HEK293 (cell line): ENCODE data around the gene CCDC77.

Experiments used
- PRDM4 ChIP-seq: fragments of 450-650 bp; formaldehyde crosslinking; IDR thresholded peaks from 2 replicates; pipeline ENCODE4 v1.5.1; 2017; ENCODE audit warnings: missing biosample characterization, missing genetic modification characterization
- REPIN1 ChIP-seq: fragments of 450-650 bp; formaldehyde crosslinking; IDR thresholded peaks from 2 replicates; pipeline ENCODE4 v1.5.1; 2017; ENCODE audit warnings: missing biosample characterization, missing genetic modification characterization, low read depth
- SETDB1 ChIP-seq: IDR thresholded peaks from one replicate; pipeline ENCODE4 v1.6.1; 2017; ENCODE audit warnings: mild to moderate bottlenecking, low read length, moderate library complexity, mixed read lengths; ENCODE audit not compliant: insufficient read length
- YY1 ChIP-seq: fragments of 450-650 bp; formaldehyde crosslinking; IDR thresholded peaks from 2 replicates; pipeline ENCODE4 v1.5.1; 2018; ENCODE audit warnings: missing biosample characterization, missing genetic modification characterization
- ZBTB11 ChIP-seq: fragments of 450-650 bp; formaldehyde crosslinking; conservative IDR thresholded peaks from 2 replicates; pipeline ENCODE4 v1.5.1; 2016; ENCODE audit warnings: low read depth, missing biosample characterization, missing genetic modification characterization
- ZBTB21 ChIP-seq: fragments of 450-650 bp; formaldehyde crosslinking; IDR thresholded peaks from 2 replicates; pipeline ENCODE4 v1.5.1; 2017; ENCODE audit warnings: missing biosample characterization, missing genetic modification characterization
- ZEB2 ChIP-seq: fragments of 450-650 bp; formaldehyde crosslinking; IDR thresholded peaks from 2 replicates; pipeline ENCODE4 v1.5.1; 2016; ENCODE audit warnings: missing biosample characterization, missing genetic modification characterization
- ZNF184 ChIP-seq: fragments of 450-650 bp; IDR thresholded peaks from 2 replicates; pipeline ENCODE4 v1.5.1; 2018; ENCODE audit warnings: missing biosample characterization, mild to moderate bottlenecking, missing genetic modification characterization
- ZNF2 ChIP-seq: fragments of 450-650 bp; formaldehyde crosslinking; IDR thresholded peaks from 2 replicates; pipeline ENCODE4 v1.5.1; 2016; ENCODE audit warnings: missing biosample characterization, missing genetic modification characterization
- ZNF341 ChIP-seq: fragments of 450-650 bp; formaldehyde crosslinking; IDR thresholded peaks from 2 replicates; pipeline ENCODE4; 2016; ENCODE audit warnings: low read depth, missing biosample characterization, missing genetic modification characterization
- ZNF354C ChIP-seq: fragments of 450-650 bp; formaldehyde crosslinking; IDR thresholded peaks from 2 replicates; pipeline ENCODE4 v1.5.1; 2016; ENCODE audit warnings: missing biosample characterization, missing genetic modification characterization, low read depth, borderline replicate concordance
- ZNF404 ChIP-seq: fragments of 450-650 bp; formaldehyde crosslinking; IDR thresholded peaks from 2 replicates; pipeline ENCODE4 v1.5.1; 2017; ENCODE audit warnings: missing biosample characterization, missing genetic modification characterization
- ZNF433 ChIP-seq: fragments of 450-650 bp; formaldehyde crosslinking; IDR thresholded peaks from 2 replicates; pipeline ENCODE4 v1.5.1; 2016; ENCODE audit warnings: missing biosample characterization, missing genetic modification characterization, low read depth
- ZNF518A ChIP-seq: fragments of 450-650 bp; formaldehyde crosslinking; conservative IDR thresholded peaks from 2 replicates; pipeline ENCODE4 v1.5.1; 2016; ENCODE audit warnings: low read depth, missing biosample characterization, missing genetic modification characterization
- ZNF561 ChIP-seq: fragments of 450-650 bp; IDR thresholded peaks from 2 replicates; pipeline ENCODE4 v1.5.1; 2018; ENCODE audit warnings: missing biosample characterization, missing genetic modification characterization, borderline replicate concordance
- ZNF610 ChIP-seq: fragments of 450-650 bp; formaldehyde crosslinking; IDR thresholded peaks from 2 replicates; pipeline ENCODE4 v1.5.1; 2016; ENCODE audit warnings: missing biosample characterization, missing genetic modification characterization, borderline replicate concordance
- ZNF626 ChIP-seq: fragments of 450-650 bp; sonication (Bioruptor Pico); formaldehyde crosslinking; IDR thresholded peaks from 2 replicates; pipeline ENCODE4 v1.5.1; 2018; ENCODE audit warnings: missing biosample characterization, missing genetic modification characterization, inconsistent platforms
- ZNF629 ChIP-seq: fragments of 450-650 bp; formaldehyde crosslinking; IDR thresholded peaks from 2 replicates; pipeline ENCODE4 v1.5.1; 2017; ENCODE audit warnings: missing biosample characterization, missing genetic modification characterization
- ZNF660 ChIP-seq: fragments of 450-650 bp; IDR thresholded peaks from 2 replicates; pipeline ENCODE4 v1.5.1; 2018; ENCODE audit warnings: missing biosample characterization, mild to moderate bottlenecking, missing genetic modification characterization
- ZNF692 ChIP-seq: fragments of 450-650 bp; formaldehyde crosslinking; IDR thresholded peaks from 2 replicates; pipeline ENCODE4 v1.5.1; 2016; ENCODE audit warnings: missing biosample characterization, missing genetic modification characterization
- ZNF704 ChIP-seq: fragments of 450-650 bp; formaldehyde crosslinking; IDR thresholded peaks from 2 replicates; pipeline ENCODE4 v1.5.1; 2016; ENCODE audit warnings: missing biosample characterization, missing genetic modification characterization
- ZNF707 ChIP-seq: fragments of 450-650 bp; formaldehyde crosslinking; IDR thresholded peaks from 2 replicates; pipeline ENCODE4 v1.5.1; 2016; ENCODE audit warnings: missing biosample characterization, missing genetic modification characterization
- ZNF76 ChIP-seq: fragments of 450-650 bp; formaldehyde crosslinking; IDR thresholded peaks from 2 replicates; pipeline ENCODE4; 2016; ENCODE audit warnings: low read depth, missing biosample characterization, missing genetic modification characterization, borderline replicate concordance

Gene CCDC77

DNA sequence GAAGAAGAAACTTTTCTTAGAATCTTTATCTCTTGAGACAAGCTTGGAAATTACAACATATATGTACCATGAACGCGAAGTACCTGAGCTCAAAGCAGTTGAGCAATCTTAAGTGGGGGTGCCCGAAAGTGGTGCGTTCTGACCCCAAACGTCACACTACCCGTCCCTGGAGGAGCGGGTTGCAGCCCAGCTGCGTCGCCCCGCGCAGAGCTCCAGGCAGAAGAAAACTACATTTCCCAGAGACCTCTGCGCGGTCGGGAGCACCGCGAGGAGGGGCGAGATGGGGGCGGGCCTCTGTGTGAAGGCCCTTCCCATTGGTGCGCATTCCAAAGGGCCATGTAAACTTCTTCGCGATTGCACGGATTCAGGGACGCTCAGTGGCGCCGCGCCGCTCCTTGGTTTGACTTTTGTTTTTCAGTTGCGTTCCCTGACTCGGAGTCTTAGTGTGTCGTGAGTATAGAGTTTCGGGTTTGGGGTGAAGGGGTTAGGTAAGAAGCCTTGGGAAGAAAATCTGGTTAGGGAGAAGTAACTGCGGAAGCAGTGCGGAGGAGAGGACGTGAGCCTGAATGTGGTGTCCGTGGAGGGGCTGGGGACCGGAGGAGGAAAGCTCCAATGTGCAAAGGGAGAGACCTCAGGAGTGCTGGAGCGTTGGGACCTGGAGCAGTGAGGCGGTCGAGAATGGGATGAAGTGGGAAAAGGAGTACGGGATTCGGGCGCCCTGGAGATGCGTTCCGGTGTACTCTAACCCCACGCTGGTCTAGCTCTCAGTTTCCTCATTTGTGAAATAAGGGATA lies at the start of gene CCDC77 (continued):
- TF ChIP-seq ZNF518A (tag by site-specific recombination): peak; percentile 35; the same call in 1 of the 2 replicates
- no peak for TF ChIP-seq ZNF354C (tag by site-specific recombination)
- TF ChIP-seq ZNF610 (tag by site-specific recombination): peak; percentile 97
- no peak; the same call in 1 of the 2 replicates for TF ChIP-seq YY1
- TF ChIP-seq REPIN1: 0 out of 2 replicates have a peak, but pooled peaks have one; percentile 18
- TF ChIP-seq ZNF404 (tag by site-specific recombination): no peak
- TF ChIP-seq ZNF184 (tag by site-specific recombination): no peak
- peak; percentile 84 for TF ChIP-seq ZNF660 (tag by site-specific recombination)
- TF ChIP-seq ZNF626 (tag by site-specific recombination): no peak
- TF ChIP-seq ZBTB11 (tag by site-specific recombination): peak; percentile 55
- TF ChIP-seq ZNF341 (tag by site-specific recombination): no peak
- TF ChIP-seq ZNF707: no peak
- peak; percentile 70; the same call in 1 of the 2 replicates for TF ChIP-seq ZNF561
- no peak for TF ChIP-seq SETDB1
- TF ChIP-seq PRDM4 (tag by site-specific recombination): no peak; the same call in 1 of the 2 replicates
- no peak for TF ChIP-seq ZNF433
- TF ChIP-seq ZEB2 (tag by site-specific recombination): 0 out of 2 replicates have a peak, but pooled peaks have one; percentile 43
- TF ChIP-seq ZNF2 (tag by site-specific recombination): peak; percentile 90; the same call in 1 of the 2 replicates
- peak; percentile 96 for TF ChIP-seq ZNF76 (tag by site-specific recombination)
- TF ChIP-seq ZNF704 (tag by site-specific recombination): no peak
- peak; percentile 12; the same call in 1 of the 2 replicates for TF ChIP-seq ZBTB21 (tag by site-specific recombination)
- TF ChIP-seq ZNF629 (tag by site-specific recombination): peak; percentile 52; the same call in 1 of the 2 replicates
- TF ChIP-seq ZNF692: 0 out of 2 replicates have a peak, but pooled peaks have one; percentile 35
